H9 (cell line): ENCODE results near the gene USP6NL. TPM values are rescaled to one million over a fixed set of nuclear protein-coding genes. Genes with fewer than 3 reads are reported as not detected.

Source experiments
- DNase-seq: peaks from one replicate; pipeline ENCODE4 v3.0.0-alpha.2; 2017
- H2AFZ ChIP-seq: one replicate; pipeline ENCODE4 v1.6.1; 2013; ENCODE audit warnings: mild to moderate bottlenecking, low read length, control low read depth, moderate library complexity
- H2AK5ac ChIP-seq: 2 replicates; pipeline ENCODE4 v1.6.1; 2013; ENCODE audit warnings: low read length, control low read depth, mixed read lengths; ENCODE audit not compliant: insufficient read length
- H2BK120ac ChIP-seq: one replicate; pipeline ENCODE4 v1.6.1; 2013; ENCODE audit warnings: low read depth, mild to moderate bottlenecking, low read length, control low read depth, inconsistent platforms; ENCODE audit not compliant: poor library complexity, severe bottlenecking
- H2BK12ac ChIP-seq: 2 replicates; pipeline ENCODE4 v1.6.1; 2013; ENCODE audit warnings: low read length, control low read depth, mixed read lengths, low read depth; ENCODE audit not compliant: insufficient read length
- H2BK15ac ChIP-seq: 2 replicates; pipeline ENCODE4 v1.6.1; 2013; ENCODE audit warnings: low read depth, low read length, control low read depth
- H2BK20ac ChIP-seq: one replicate; pipeline ENCODE4 v1.6.1; 2013; ENCODE audit warnings: low read depth, mild to moderate bottlenecking, low read length, control low read depth, inconsistent platforms; ENCODE audit not compliant: poor library complexity, severe bottlenecking
- H2BK5ac ChIP-seq: 2 replicates; pipeline ENCODE4 v1.6.1; 2013; ENCODE audit warnings: low read length, control low read depth, mixed read lengths; ENCODE audit not compliant: insufficient read length
- H3K14ac ChIP-seq: 2 replicates; pipeline ENCODE4 v1.6.1; 2013; ENCODE audit warnings: low read length, control low read depth; ENCODE audit not compliant: insufficient read depth
- H3K18ac ChIP-seq: 2 replicates; pipeline ENCODE4 v1.6.1; 2013; ENCODE audit warnings: low read depth, mild to moderate bottlenecking, mixed read lengths, low read length, control low read depth; ENCODE audit not compliant: insufficient read length
- H3K23ac ChIP-seq: 2 replicates; pipeline ENCODE4 v1.6.1; 2013; ENCODE audit warnings: low read length, control low read depth, mixed read lengths, low read depth; ENCODE audit not compliant: insufficient read length
- H3K23me2 ChIP-seq: 2 replicates; pipeline ENCODE4 v1.6.1; 2013; ENCODE audit warnings: low read depth, mild to moderate bottlenecking, mixed read lengths, low read length, control low read depth; ENCODE audit not compliant: insufficient read length, poor library complexity, severe bottlenecking
- H3K27ac ChIP-seq: 2 replicates; pipeline ENCODE4 v1.5.1; 2013; ENCODE audit warnings: low read length, control low read depth, mixed read lengths, low read depth; ENCODE audit not compliant: insufficient read length
- H3K27me3 ChIP-seq: 2 replicates; pipeline ENCODE4 v1.6.1; 2013; ENCODE audit warnings: low read length, control low read depth, inconsistent platforms; ENCODE audit not compliant: insufficient read depth
- H3K4ac ChIP-seq: 2 replicates; pipeline ENCODE4 v1.6.1; 2013; ENCODE audit warnings: low read depth, mild to moderate bottlenecking, control low read depth, inconsistent platforms, low read length, moderate library complexity
- H3K4me1 ChIP-seq: 2 replicates; pipeline ENCODE4 v1.6.1; 2013; ENCODE audit warnings: low read length, control low read depth, inconsistent platforms; ENCODE audit not compliant: insufficient read depth
- H3K4me2 ChIP-seq: 2 replicates; pipeline ENCODE4 v1.6.1; 2013; ENCODE audit warnings: low read length, control low read depth, mixed read lengths; ENCODE audit not compliant: insufficient read length, insufficient read depth
- H3K56ac ChIP-seq: 2 replicates; pipeline ENCODE4 v1.6.1; 2013; ENCODE audit warnings: low read depth, mild to moderate bottlenecking, mixed read lengths, low read length, control low read depth; ENCODE audit not compliant: insufficient read length
- H3K79me1 ChIP-seq: 2 replicates; pipeline ENCODE4 v1.6.1; 2013; ENCODE audit warnings: low read depth, mild to moderate bottlenecking, moderate library complexity, low read length, control low read depth, inconsistent platforms; ENCODE audit not compliant: insufficient read depth, poor library complexity, severe bottlenecking
- H3K79me2 ChIP-seq: 2 replicates; pipeline ENCODE4 v1.6.1; 2013; ENCODE audit warnings: low read length, control low read depth, inconsistent platforms; ENCODE audit not compliant: insufficient read depth
- H3K9ac ChIP-seq: 2 replicates; pipeline ENCODE4 v1.6.1; 2013; ENCODE audit warnings: low read length, control low read depth, mixed read lengths; ENCODE audit not compliant: insufficient read length; ENCODE audit errors: extremely low read depth
- H3K9me3 ChIP-seq: one replicate; pipeline ENCODE4 v1.6.1; 2013; ENCODE audit warnings: low read depth, low read length, inconsistent platforms; ENCODE audit not compliant: control insufficient read depth
- H3T11ph ChIP-seq: one replicate; pipeline ENCODE4 v1.6.1; 2013; ENCODE audit warnings: mild to moderate bottlenecking, low read length, control low read depth, inconsistent platforms
- H4K20me1 ChIP-seq: one replicate; pipeline ENCODE4 v1.6.1; 2013; ENCODE audit not compliant: control insufficient read depth, insufficient read length, insufficient read depth
- H4K5ac ChIP-seq: 2 replicates; pipeline ENCODE4 v1.6.1; 2013; ENCODE audit warnings: low read depth, mild to moderate bottlenecking, mixed read lengths, low read length, control low read depth; ENCODE audit not compliant: insufficient read length
- H4K8ac ChIP-seq: replicated peaks from 2 replicates; pipeline ENCODE4 v1.6.1; 2013; ENCODE audit warnings: low read length, control low read depth, mixed read lengths, low read depth; ENCODE audit not compliant: insufficient read length
- H4K91ac ChIP-seq: 2 replicates; pipeline ENCODE4 v1.6.1; 2013; ENCODE audit warnings: low read depth, mild to moderate bottlenecking, moderate library complexity, mixed read lengths, low read length, control low read depth; ENCODE audit not compliant: insufficient read length
- H3K27ac Mint-ChIP-seq, 3 experiments: 2 replicates in 2 of 3; 3 replicates in 1 of 3; pipeline ENCODE4 v1.8.0; 2020 to 2021; ENCODE audit warnings: mixed read lengths in 3 of 3, mild to moderate bottlenecking in 1 of 3, moderate library complexity in 1 of 3
- H3K27me3 Mint-ChIP-seq: 2 replicates; pipeline ENCODE4 v1.8.0; 2021; ENCODE audit warnings: low read depth, mild to moderate bottlenecking, moderate library complexity, mixed read lengths
- H3K36me3 Mint-ChIP-seq, 3 experiments: 2 replicates in 2 of 3; 3 replicates in 1 of 3; pipeline ENCODE4 v1.8.0; 2020 to 2021; ENCODE audit warnings: low read depth in 3 of 3, mixed read lengths in 3 of 3; ENCODE audit not compliant: insufficient read depth in 1 of 3
- H3K4me1 Mint-ChIP-seq, 2 experiments: 2 replicates each; pipeline ENCODE4 v1.8.0; 2020; ENCODE audit warnings: mixed read lengths in 2 of 2
- H3K4me3 Mint-ChIP-seq, 2 experiments: 2 replicates in 1 of 2; 3 replicates in 1 of 2; pipeline ENCODE4 v1.8.0; 2020 to 2021; ENCODE audit warnings: mild to moderate bottlenecking in 2 of 2, mixed read lengths in 2 of 2, moderate library complexity in 1 of 2
- H3K9me3 Mint-ChIP-seq, 2 experiments: 2 replicates in 1 of 2; 3 replicates in 1 of 2; pipeline ENCODE4 v1.8.0; 2020; ENCODE audit warnings: mild to moderate bottlenecking in 2 of 2, mixed read lengths in 2 of 2, moderate library complexity in 1 of 2
- WGBS: extraction: QIAGEN DNeasy Blood & Tissue Kit; methylation state at CpG from one replicate; pipeline ENCODE4 v1.1.7; 2013; ENCODE audit warnings: missing lambda C conversion rate, low lambda C conversion rate, mixed read lengths; ENCODE audit not compliant: insufficient read length; ENCODE audit errors: extremely low coverage; 5-methylcytosine and 5-hydroxymethylcytosine counted together
- total RNA-seq: library from RNA; stranded (reverse); gene quantifications from 2 replicates; pipeline ENCODE4 v1.2.1, GENCODE V29; 2021
- TF ChIP-seq, protein P1 (sequence below): fragments of 200-600 bp; sonication (generic); conservative IDR thresholded peaks from 3 replicates; pipeline ENCODE4 v1.8.0; 2021; ENCODE audit warnings: antibody characterized with exemption, mild to moderate bottlenecking

The USP6NL gene
- total RNA-seq, 1 experiment from 2014 or later: 28.3 TPM

GRCh38 chr10:11468126-11468742 lies 143.2 kb downstream of the USP6NL start:
- Histone ChIP-seq H3T11ph (no peak overlapping the region), H3K23ac (no peak overlapping the region), H3K27me3 (no peaks in the 10 kb centered on the region), H2BK15ac (no peak overlapping the region), H3K56ac (no peak overlapping the region), H4K5ac (no peak overlapping the region), H4K91ac (no peak overlapping the region), H3K23me2 (peaks cover 3% of the 10 kb centered on the region), H3K14ac (no peak overlapping the region; the same call in 1 of the 2 replicates), H3K4me1 (peaks cover 7% of the 10 kb centered on the region), H2BK5ac (no peak overlapping the region), H2BK120ac (no peak overlapping the region), H3K18ac (no peak overlapping the region), H3K9ac (no peak overlapping the region), H2AFZ (no peak overlapping the region), H3K79me1 (no peaks in the 10 kb centered on the region), H3K79me2 (no peaks in the 10 kb centered on the region), H3K9me3 (no peaks in the 10 kb centered on the region), H4K8ac (no peak overlapping the region), H4K20me1 (no peaks in the 10 kb centered on the region), H3K4me2 (no peak overlapping the region), H2BK12ac (no peak overlapping the region), H3K27ac (no peak overlapping the region), H2BK20ac (no peak overlapping the region), H3K4ac (no peak overlapping the region), H2AK5ac (no peak overlapping the region)
- Mint-ChIP-seq H3K4me3 (no peak overlapping the region), H3K36me3 (peaks cover 6 to 20% (median 20%) of the 10 kb centered on the region in 3 experiments; a peak in 6 of 7 replicates), H3K4me1 (peaks cover 30 to 31% of the 10 kb centered on the region in 2 experiments), H3K27ac (peak overlapping the region; percentile 28 to 80 (median 59); a peak in 4 of 7 replicates), H3K9me3 (no peaks in the 10 kb centered on the region; a peak in 1 of 5 replicates), H3K27me3 (no peaks in the 10 kb centered on the region)
- TF ChIP-seq, protein P1, sequence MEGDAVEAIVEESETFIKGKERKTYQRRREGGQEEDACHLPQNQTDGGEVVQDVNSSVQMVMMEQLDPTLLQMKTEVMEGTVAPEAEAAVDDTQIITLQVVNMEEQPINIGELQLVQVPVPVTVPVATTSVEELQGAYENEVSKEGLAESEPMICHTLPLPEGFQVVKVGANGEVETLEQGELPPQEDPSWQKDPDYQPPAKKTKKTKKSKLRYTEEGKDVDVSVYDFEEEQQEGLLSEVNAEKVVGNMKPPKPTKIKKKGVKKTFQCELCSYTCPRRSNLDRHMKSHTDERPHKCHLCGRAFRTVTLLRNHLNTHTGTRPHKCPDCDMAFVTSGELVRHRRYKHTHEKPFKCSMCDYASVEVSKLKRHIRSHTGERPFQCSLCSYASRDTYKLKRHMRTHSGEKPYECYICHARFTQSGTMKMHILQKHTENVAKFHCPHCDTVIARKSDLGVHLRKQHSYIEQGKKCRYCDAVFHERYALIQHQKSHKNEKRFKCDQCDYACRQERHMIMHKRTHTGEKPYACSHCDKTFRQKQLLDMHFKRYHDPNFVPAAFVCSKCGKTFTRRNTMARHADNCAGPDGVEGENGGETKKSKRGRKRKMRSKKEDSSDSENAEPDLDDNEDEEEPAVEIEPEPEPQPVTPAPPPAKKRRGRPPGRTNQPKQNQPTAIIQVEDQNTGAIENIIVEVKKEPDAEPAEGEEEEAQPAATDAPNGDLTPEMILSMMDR: no peak
- WGBS: no CpG with 5 or more reads among the region's 7 CpGs
- no peak for DNase-seq
